Neural cell (in vitro differentiated cells): ENCODE results near the gene NHS.

Experiments
- CTCF ChIP-seq: fragments of 450-650 bp; IDR thresholded peaks from 2 replicates; pipeline ENCODE4 v1.5.1; 2014; ENCODE audit warnings: antibody characterized with exemption, mild to moderate bottlenecking, moderate library complexity; ENCODE audit not compliant: poor library complexity, severe bottlenecking
- EP300 ChIP-seq: fragments of 450-650 bp; conservative IDR thresholded peaks from 2 replicates; pipeline ENCODE4 v1.6.1; 2014; ENCODE audit warnings: antibody characterized with exemption, mild to moderate bottlenecking, moderate library complexity; ENCODE audit not compliant: poor library complexity, severe bottlenecking
- EZH2 ChIP-seq: fragments of 200-600, 300-800 bp; shearing (Covaris generic), sonication (generic); IDR thresholded peaks from 2 replicates; pipeline ENCODE4 v1.6.1; 2014; ENCODE audit warnings: antibody characterized with exemption, low read length, borderline replicate concordance, mild to moderate bottlenecking; ENCODE audit not compliant: insufficient read depth, poor library complexity, severe bottlenecking
- POLR2AphosphoS5 ChIP-seq: IDR thresholded peaks from 2 replicates; pipeline ENCODE4 v1.6.1; 2012
- RAD21 ChIP-seq: fragments of 450-650 bp; conservative IDR thresholded peaks from 2 replicates; pipeline ENCODE4 v1.6.1; 2014; ENCODE audit warnings: antibody characterized with exemption, mild to moderate bottlenecking, moderate library complexity
- REST ChIP-seq: IDR thresholded peaks from 2 replicates; pipeline ENCODE4 v1.6.1; 2012; ENCODE audit warnings: borderline replicate concordance
- SMC3 ChIP-seq: fragments of 450-650 bp; conservative IDR thresholded peaks from 2 replicates; pipeline ENCODE4 v1.6.1; 2014; ENCODE audit warnings: antibody characterized with exemption, mild to moderate bottlenecking, moderate library complexity; ENCODE audit not compliant: poor library complexity
- TAF1 ChIP-seq: IDR thresholded peaks from 2 replicates; pipeline ENCODE4 v1.6.1; 2012; ENCODE audit warnings: low read depth

GRCh38 chrX:17669891-17670290 lies 294.9 kb downstream of the NHS start:
- TF ChIP-seq CTCF = no peak
- TF ChIP-seq REST = no peak
- no peak for TF ChIP-seq POLR2AphosphoS5
- TF ChIP-seq EZH2 = no peak
- TF ChIP-seq SMC3 = no peak
- no peak for TF ChIP-seq RAD21
- TF ChIP-seq EP300 = no peak
- TF ChIP-seq TAF1 = no peak
